SK-MEL-5 (cell line): ENCODE data around the gene ZNF366. TPM values are rescaled to one million over a fixed set of nuclear protein-coding genes. Genes with fewer than 3 reads are reported as not detected.

Source experiments
- DNase-seq: peaks from one replicate; pipeline ENCODE4 v3.0.0-alpha.2; 2016; ENCODE audit warnings: low read depth, low spot score
- in situ Hi-C: cut with HindIII; loops from 2 replicates; pipeline ENCODE4 v1.10.0; 2016; ENCODE audit warnings: low sequenced_read_pairs, high pct_unique_total_duplicates, low pct_unique_long_range_greater_than_20kb
- total RNA-seq: library from RNA; depleted of rRNA; stranded (reverse); fragments of >200 nt; shearing (Covaris generic); gene quantifications from 2 replicates; pipeline ENCODE4 v1.2.3, GENCODE V29; 2014

ZNF366 gene
- total RNA-seq, 1 experiment from 2014 or later: 0.03 TPM

- in situ Hi-C loops: no loop called here
- DNase-seq: peak; percentile 43
Measured at GRCh38 chr5:72525816-72526215, 18.6 kb upstream of the ZNF366 start.

- in situ Hi-C loops: no loop called here
- peak; percentile 77 for DNase-seq
Measured at GRCh38 chr5:72523960-72524582, 16.9 kb upstream of the ZNF366 start.

- in situ Hi-C loops: no loop called here
Measured at GRCh38 chr5:72522607-72523006, 15.4 kb upstream of the ZNF366 start.

GRCh38 chr5:72519111-72519510 lies 11.9 kb upstream of the ZNF366 start:
- DNase-seq: no peak
- in situ Hi-C loops: no loop called here

More at GRCh38 chr5:72522607-72523006, 15.4 kb upstream of the ZNF366 start:
- DNase-seq: no peak

- no peak for DNase-seq
Measured at GRCh38 chr5:72518001-72518683, 10.9 kb upstream of the ZNF366 start.

GRCh38 chr5:72516916-72517315 lies 9.7 kb upstream of the ZNF366 start:
- no peak for DNase-seq
- in situ Hi-C loops: no loop called here

More at GRCh38 chr5:72518001-72518683, 10.9 kb upstream of the ZNF366 start:
- in situ Hi-C loops: no loop called here

GRCh38 chr5:72515211-72515610 lies 8.0 kb upstream of the ZNF366 start:
- in situ Hi-C loops: no loop called here
- no peak for DNase-seq

GRCh38 chr5:72512593-72512860 lies 5.3 kb upstream of the ZNF366 start:
- in situ Hi-C loops: no loop called here

GRCh38 chr5:72511774-72512592 lies 4.8 kb upstream of the ZNF366 start:
- DNase-seq: no peak
- in situ Hi-C loops: no loop called here

More at GRCh38 chr5:72512593-72512860, 5.3 kb upstream of the ZNF366 start:
- DNase-seq: no peak

- in situ Hi-C loops: no loop called here
- DNase-seq: no peak
Measured at GRCh38 chr5:72511366-72511765, 4.2 kb upstream of the ZNF366 start.

- DNase-seq: no peak
- in situ Hi-C loops: no loop called here
Measured at GRCh38 chr5:72510610-72511181, 3.5 kb upstream of the ZNF366 start.

- no peak for DNase-seq
- in situ Hi-C loops: no loop called here
Measured at GRCh38 chr5:72509401-72509800, 2.2 kb upstream of the ZNF366 start.

GRCh38 chr5:72508241-72509170 lies 1.3 kb upstream of the ZNF366 start:
- in situ Hi-C loops: no loop called here

GRCh38 chr5:72507907-72508238 lies 663 bp upstream of the ZNF366 start:
- in situ Hi-C loops: no loop called here
- no peak for DNase-seq

More at GRCh38 chr5:72508241-72509170, 1.3 kb upstream of the ZNF366 start:
- DNase-seq: no peak

- in situ Hi-C loops: no loop called here
Measured at GRCh38 chr5:72506158-72506549, 1.1 kb downstream of the ZNF366 start.

GRCh38 chr5:72505539-72506157 lies 1.6 kb downstream of the ZNF366 start:
- in situ Hi-C loops: no loop called here
- DNase-seq: no peak

More at GRCh38 chr5:72506158-72506549, 1.1 kb downstream of the ZNF366 start:
- no peak for DNase-seq

GRCh38 chr5:72505016-72505415 lies 2.2 kb downstream of the ZNF366 start:
- in situ Hi-C loops: no loop called here
- no peak for DNase-seq
